Testis (tissue), 2 donors: ENCODE data around the gene ORC2.

Source experiments
- CTCF ChIP-seq, 3 experiments: fragments of 450-650 bp in 2 of 3; fragments of 200-600 bp in 1 of 3; sonication (generic) in 1 of 3; IDR thresholded peaks; one replicate each; pipeline ENCODE4 v1.5.1; 2016 to 2019; ENCODE audit warnings: antibody characterized with exemption in 3 of 3, mild to moderate bottlenecking in 2 of 3, moderate library complexity in 1 of 3
- POLR2A ChIP-seq: fragments of 450-650 bp; IDR thresholded peaks from one replicate; pipeline ENCODE4 v1.6.1; 2017; ENCODE audit warnings: antibody characterized with exemption, mild to moderate bottlenecking, moderate library complexity

- TF ChIP-seq CTCF (IDR thresholded peaks at IDR 0.05) (no peak), POLR2A (no peak)
Measured at GRCh38 chr2:200878289-200878880, 85.1 kb downstream of the ORC2 start.
